H9 (cell line): ENCODE data around the gene NEUROD2. TPM values are rescaled to one million over a fixed set of nuclear protein-coding genes. Genes with fewer than 3 reads are reported as not detected.

Source experiments
- DNase-seq: peaks from one replicate; pipeline ENCODE4 v3.0.0-alpha.2; 2017
- H2AFZ ChIP-seq: one replicate; pipeline ENCODE4 v1.6.1; 2013; ENCODE audit warnings: mild to moderate bottlenecking, low read length, control low read depth, moderate library complexity
- H2AK5ac ChIP-seq: 2 replicates; pipeline ENCODE4 v1.6.1; 2013; ENCODE audit warnings: low read length, control low read depth, mixed read lengths; ENCODE audit not compliant: insufficient read length
- H2BK120ac ChIP-seq: one replicate; pipeline ENCODE4 v1.6.1; 2013; ENCODE audit warnings: low read depth, mild to moderate bottlenecking, low read length, control low read depth, inconsistent platforms; ENCODE audit not compliant: poor library complexity, severe bottlenecking
- H2BK12ac ChIP-seq: 2 replicates; pipeline ENCODE4 v1.6.1; 2013; ENCODE audit warnings: low read length, control low read depth, mixed read lengths, low read depth; ENCODE audit not compliant: insufficient read length
- H2BK15ac ChIP-seq: 2 replicates; pipeline ENCODE4 v1.6.1; 2013; ENCODE audit warnings: low read depth, low read length, control low read depth
- H2BK20ac ChIP-seq: one replicate; pipeline ENCODE4 v1.6.1; 2013; ENCODE audit warnings: low read depth, mild to moderate bottlenecking, low read length, control low read depth, inconsistent platforms; ENCODE audit not compliant: poor library complexity, severe bottlenecking
- H2BK5ac ChIP-seq: 2 replicates; pipeline ENCODE4 v1.6.1; 2013; ENCODE audit warnings: low read length, control low read depth, mixed read lengths; ENCODE audit not compliant: insufficient read length
- H3K14ac ChIP-seq: 2 replicates; pipeline ENCODE4 v1.6.1; 2013; ENCODE audit warnings: low read length, control low read depth; ENCODE audit not compliant: insufficient read depth
- H3K18ac ChIP-seq: 2 replicates; pipeline ENCODE4 v1.6.1; 2013; ENCODE audit warnings: low read depth, mild to moderate bottlenecking, mixed read lengths, low read length, control low read depth; ENCODE audit not compliant: insufficient read length
- H3K23ac ChIP-seq: 2 replicates; pipeline ENCODE4 v1.6.1; 2013; ENCODE audit warnings: low read length, control low read depth, mixed read lengths, low read depth; ENCODE audit not compliant: insufficient read length
- H3K23me2 ChIP-seq: 2 replicates; pipeline ENCODE4 v1.6.1; 2013; ENCODE audit warnings: low read depth, mild to moderate bottlenecking, mixed read lengths, low read length, control low read depth; ENCODE audit not compliant: insufficient read length, poor library complexity, severe bottlenecking
- H3K27ac ChIP-seq: 2 replicates; pipeline ENCODE4 v1.5.1; 2013; ENCODE audit warnings: low read length, control low read depth, mixed read lengths, low read depth; ENCODE audit not compliant: insufficient read length
- H3K27me3 ChIP-seq: 2 replicates; pipeline ENCODE4 v1.6.1; 2013; ENCODE audit warnings: low read length, control low read depth, inconsistent platforms; ENCODE audit not compliant: insufficient read depth
- H3K4ac ChIP-seq: 2 replicates; pipeline ENCODE4 v1.6.1; 2013; ENCODE audit warnings: low read depth, mild to moderate bottlenecking, control low read depth, inconsistent platforms, low read length, moderate library complexity
- H3K4me1 ChIP-seq: 2 replicates; pipeline ENCODE4 v1.6.1; 2013; ENCODE audit warnings: low read length, control low read depth, inconsistent platforms; ENCODE audit not compliant: insufficient read depth
- H3K4me2 ChIP-seq: 2 replicates; pipeline ENCODE4 v1.6.1; 2013; ENCODE audit warnings: low read length, control low read depth, mixed read lengths; ENCODE audit not compliant: insufficient read length, insufficient read depth
- H3K56ac ChIP-seq: 2 replicates; pipeline ENCODE4 v1.6.1; 2013; ENCODE audit warnings: low read depth, mild to moderate bottlenecking, mixed read lengths, low read length, control low read depth; ENCODE audit not compliant: insufficient read length
- H3K79me1 ChIP-seq: 2 replicates; pipeline ENCODE4 v1.6.1; 2013; ENCODE audit warnings: low read depth, mild to moderate bottlenecking, moderate library complexity, low read length, control low read depth, inconsistent platforms; ENCODE audit not compliant: insufficient read depth, poor library complexity, severe bottlenecking
- H3K79me2 ChIP-seq: 2 replicates; pipeline ENCODE4 v1.6.1; 2013; ENCODE audit warnings: low read length, control low read depth, inconsistent platforms; ENCODE audit not compliant: insufficient read depth
- H3K9ac ChIP-seq: 2 replicates; pipeline ENCODE4 v1.6.1; 2013; ENCODE audit warnings: low read length, control low read depth, mixed read lengths; ENCODE audit not compliant: insufficient read length; ENCODE audit errors: extremely low read depth
- H3K9me3 ChIP-seq: one replicate; pipeline ENCODE4 v1.6.1; 2013; ENCODE audit warnings: low read depth, low read length, inconsistent platforms; ENCODE audit not compliant: control insufficient read depth
- H3T11ph ChIP-seq: one replicate; pipeline ENCODE4 v1.6.1; 2013; ENCODE audit warnings: mild to moderate bottlenecking, low read length, control low read depth, inconsistent platforms
- H4K20me1 ChIP-seq: one replicate; pipeline ENCODE4 v1.6.1; 2013; ENCODE audit not compliant: control insufficient read depth, insufficient read length, insufficient read depth
- H4K5ac ChIP-seq: 2 replicates; pipeline ENCODE4 v1.6.1; 2013; ENCODE audit warnings: low read depth, mild to moderate bottlenecking, mixed read lengths, low read length, control low read depth; ENCODE audit not compliant: insufficient read length
- H4K8ac ChIP-seq: replicated peaks from 2 replicates; pipeline ENCODE4 v1.6.1; 2013; ENCODE audit warnings: low read length, control low read depth, mixed read lengths, low read depth; ENCODE audit not compliant: insufficient read length
- H4K91ac ChIP-seq: 2 replicates; pipeline ENCODE4 v1.6.1; 2013; ENCODE audit warnings: low read depth, mild to moderate bottlenecking, moderate library complexity, mixed read lengths, low read length, control low read depth; ENCODE audit not compliant: insufficient read length
- H3K27ac Mint-ChIP-seq, 3 experiments: 2 replicates in 2 of 3; 3 replicates in 1 of 3; pipeline ENCODE4 v1.8.0; 2020 to 2021; ENCODE audit warnings: mixed read lengths in 3 of 3, mild to moderate bottlenecking in 1 of 3, moderate library complexity in 1 of 3
- H3K27me3 Mint-ChIP-seq: 2 replicates; pipeline ENCODE4 v1.8.0; 2021; ENCODE audit warnings: low read depth, mild to moderate bottlenecking, moderate library complexity, mixed read lengths
- H3K36me3 Mint-ChIP-seq, 3 experiments: 2 replicates in 2 of 3; 3 replicates in 1 of 3; pipeline ENCODE4 v1.8.0; 2020 to 2021; ENCODE audit warnings: low read depth in 3 of 3, mixed read lengths in 3 of 3; ENCODE audit not compliant: insufficient read depth in 1 of 3
- H3K4me1 Mint-ChIP-seq, 2 experiments: 2 replicates each; pipeline ENCODE4 v1.8.0; 2020; ENCODE audit warnings: mixed read lengths in 2 of 2
- H3K4me3 Mint-ChIP-seq, 2 experiments: 2 replicates in 1 of 2; 3 replicates in 1 of 2; pipeline ENCODE4 v1.8.0; 2020 to 2021; ENCODE audit warnings: mild to moderate bottlenecking in 2 of 2, mixed read lengths in 2 of 2, moderate library complexity in 1 of 2
- H3K9me3 Mint-ChIP-seq, 2 experiments: 2 replicates in 1 of 2; 3 replicates in 1 of 2; pipeline ENCODE4 v1.8.0; 2020; ENCODE audit warnings: mild to moderate bottlenecking in 2 of 2, mixed read lengths in 2 of 2, moderate library complexity in 1 of 2
- CTCF ChIP-seq: fragments of 200-600 bp; sonication (generic); conservative IDR thresholded peaks from 3 replicates; pipeline ENCODE4 v1.8.0; 2021; ENCODE audit warnings: antibody characterized with exemption, mild to moderate bottlenecking
- WGBS: extraction: QIAGEN DNeasy Blood & Tissue Kit; methylation state at CpG from one replicate; pipeline ENCODE4 v1.1.7; 2013; ENCODE audit warnings: missing lambda C conversion rate, low lambda C conversion rate, mixed read lengths; ENCODE audit not compliant: insufficient read length; ENCODE audit errors: extremely low coverage; 5-methylcytosine and 5-hydroxymethylcytosine counted together
- total RNA-seq: library from RNA; stranded (reverse); gene quantifications from 2 replicates; pipeline ENCODE4 v1.2.1, GENCODE V29; 2021

Gene NEUROD2
- total RNA-seq, 1 experiment from 2014 or later: not detected

DNA sequence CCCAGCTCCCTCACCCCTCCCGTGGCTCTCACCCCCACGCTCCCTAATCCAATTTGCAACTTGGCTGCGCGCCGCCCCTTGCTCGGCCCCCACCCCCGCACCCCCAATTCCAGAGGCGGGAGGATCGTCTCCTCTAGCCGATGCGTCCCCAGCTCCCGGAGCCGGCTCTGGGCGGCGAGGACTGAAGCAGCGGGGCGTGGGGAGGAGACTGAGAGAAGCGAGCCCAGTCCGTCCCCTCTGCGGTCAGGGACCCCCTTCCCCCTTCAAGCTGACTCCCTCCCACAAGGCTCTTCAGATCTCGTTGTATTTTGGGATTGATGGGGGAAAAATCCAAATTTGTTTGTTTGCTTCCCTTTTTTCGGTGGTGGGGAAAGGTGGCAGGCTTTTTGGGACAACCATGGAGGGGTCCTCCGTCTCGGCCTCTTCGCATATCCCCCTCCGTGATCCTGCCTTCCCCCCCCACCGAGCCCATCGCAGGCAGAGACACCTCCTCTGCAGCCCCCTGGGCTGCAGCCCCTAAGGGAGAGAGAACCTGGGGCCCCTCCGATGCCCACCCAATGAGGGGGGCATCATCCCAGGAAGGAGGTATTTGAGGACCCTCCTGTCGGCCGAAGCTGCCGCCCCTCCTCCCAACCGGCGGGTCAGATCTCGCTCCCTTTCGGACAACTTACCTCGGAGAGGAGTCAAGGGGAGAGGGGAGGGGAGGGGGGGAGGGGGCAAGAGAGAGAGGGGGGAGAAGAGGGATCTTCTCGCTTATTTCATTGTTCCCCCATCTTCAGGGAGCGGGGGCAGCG is 466 bp downstream of the NEUROD2 start:
- whole genome bisulfite sequencing: no CpG with 5 or more reads among the region's 40 CpGs
- Histone ChIP-seq H3K23me2 (peaks cover 20% of the 10 kb centered on the region), H2BK15ac (no peak overlapping the region), H3K4ac (no peak overlapping the region), H3T11ph (no peak overlapping the region), H2BK12ac (no peak overlapping the region), H3K27me3 (peaks cover 71% of the 10 kb centered on the region), H2BK120ac (no peak overlapping the region), H3K27ac (no peak overlapping the region), H2BK20ac (no peak overlapping the region), H3K23ac (no peak overlapping the region), H2AK5ac (no peak overlapping the region), H3K4me2 (peak overlapping the region; percentile 38), H4K91ac (no peak overlapping the region), H3K79me2 (no peaks in the 10 kb centered on the region), H3K9ac (no peak overlapping the region), H4K20me1 (no peaks in the 10 kb centered on the region), H3K4me1 (no peaks in the 10 kb centered on the region; the same call in 1 of the 2 replicates), H3K14ac (no peak overlapping the region), H4K5ac (no peak overlapping the region), H3K18ac (no peak overlapping the region), H3K79me1 (no peaks in the 10 kb centered on the region), H4K8ac (no peak overlapping the region), H3K9me3 (no peaks in the 10 kb centered on the region), H3K56ac (no peak overlapping the region), H2BK5ac (no peak overlapping the region), H2AFZ (no peak overlapping the region)
- no peak overlapping the region; a peak in 1 of 7 replicates for H3K27ac Mint-ChIP-seq
- no peak for TF ChIP-seq CTCF
- H3K9me3 Mint-ChIP-seq: no peaks in the 10 kb centered on the region; a peak in 1 of 5 replicates
- peak; percentile 62 for DNase-seq
- peaks cover 19 to 40% of the 10 kb centered on the region in 2 experiments for H3K4me1 Mint-ChIP-seq
- no peaks in the 10 kb centered on the region; a peak in 1 of 7 replicates for H3K36me3 Mint-ChIP-seq
- H3K4me3 Mint-ChIP-seq: peak overlapping the region; percentile 40 to 81; a peak in 4 of 5 replicates
- peaks cover 98% of the 10 kb centered on the region for H3K27me3 Mint-ChIP-seq
